WTC11 (cell line): ENCODE measurements around the gene PDLIM5.

Experiments used
- CREB1 ChIP-seq: sonication (generic); formaldehyde crosslinking; IDR thresholded peaks from 2 replicates; pipeline ENCODE4 v1.8.0; 2023; ENCODE audit warnings: mild to moderate bottlenecking, missing genetic modification reagents
- CTCF ChIP-seq: fragments of 200-600 bp; IDR thresholded peaks from 2 replicates; pipeline ENCODE4 v1.8.0; 2022; ENCODE audit warnings: antibody characterized with exemption
- GABPB1 ChIP-seq: sonication (generic); formaldehyde crosslinking; IDR thresholded peaks from 2 replicates; pipeline ENCODE4 v1.8.1; 2023; ENCODE audit warnings: mild to moderate bottlenecking, missing genetic modification reagents
- HMGXB4 ChIP-seq: sonication (generic); formaldehyde crosslinking; IDR thresholded peaks from 2 replicates; pipeline ENCODE4 v1.8.1; 2023; ENCODE audit warnings: mild to moderate bottlenecking, moderate library complexity, missing genetic modification reagents
- MAX ChIP-seq: sonication (generic); formaldehyde crosslinking; IDR thresholded peaks from 2 replicates; pipeline ENCODE4 v1.8.0; 2022; ENCODE audit warnings: mild to moderate bottlenecking, missing genetic modification reagents
- PRRX2 ChIP-seq: fragments of 250-450 bp; sonication (Bioruptor Pico); IDR thresholded peaks from 2 replicates; pipeline ENCODE4 v1.8.0; 2021; ENCODE audit warnings: mild to moderate bottlenecking
- RELA ChIP-seq: sonication (generic); formaldehyde crosslinking; IDR thresholded peaks from 2 replicates; pipeline ENCODE4 v1.8.1; 2022; ENCODE audit warnings: missing genetic modification reagents, mild to moderate bottlenecking, borderline replicate concordance
- USF2 ChIP-seq: sonication (generic); formaldehyde crosslinking; IDR thresholded peaks from 2 replicates; pipeline ENCODE4 v1.8.1; 2023; ENCODE audit warnings: mild to moderate bottlenecking, missing genetic modification reagents, moderate library complexity
- ZMAT4 ChIP-seq: fragments of 250-450 bp; sonication (Bioruptor Pico); IDR thresholded peaks from 2 replicates; pipeline ENCODE4 v1.9.0; 2021; ENCODE audit warnings: mild to moderate bottlenecking

GRCh38 chr4:94515365-94515764 is 63.6 kb downstream of the PDLIM5 start:
- TF ChIP-seq CREB1 (CRISPR knock-in tag) (no peak), MAX (CRISPR knock-in tag) (no peak), PRRX2 (CRISPR knock-in tag) (no peak), USF2 (no peak), RELA (CRISPR knock-in tag) (no peak), CTCF (no peak), ZMAT4 (CRISPR knock-in tag) (no peak), HMGXB4 (CRISPR knock-in tag) (no peak), GABPB1 (CRISPR knock-in tag) (no peak)
